Hepatocyte (in vitro differentiated cells): ENCODE data around the gene CDH4. TPM values are rescaled to one million over a fixed set of nuclear protein-coding genes. Genes with fewer than 3 reads are reported as not detected.

Experiments used
- DNase-seq: peaks from one replicate; pipeline ENCODE4 v3.0.0-alpha.2; 2016; ENCODE audit warnings: low spot score
- H2AFZ ChIP-seq: fragments of 200-600 bp; sonication (generic); 2 replicates; pipeline ENCODE4 v1.6.0; 2016; ENCODE audit warnings: antibody characterized with exemption, mild to moderate bottlenecking
- H3K27ac ChIP-seq: fragments of 200-600 bp; sonication (generic); 2 replicates; pipeline ENCODE4 v1.5.1; 2016; ENCODE audit warnings: mild to moderate bottlenecking
- H3K27me3 ChIP-seq: fragments of 200-600 bp; sonication (generic); 2 replicates; pipeline ENCODE4 v1.6.1; 2016
- H3K36me3 ChIP-seq: fragments of 200-600 bp; sonication (generic); replicated peaks from 2 replicates; pipeline ENCODE4 v1.5.1; 2016; ENCODE audit warnings: low read depth; ENCODE audit not compliant: insufficient read depth
- H3K4me1 ChIP-seq: fragments of 200-600 bp; sonication (generic); 2 replicates; pipeline ENCODE4 v1.5.1; 2016; ENCODE audit warnings: mild to moderate bottlenecking, moderate library complexity; ENCODE audit not compliant: insufficient read depth
- H3K4me2 ChIP-seq: fragments of 200-600 bp; sonication (generic); 2 replicates; pipeline ENCODE4 v1.6.0; 2016
- H3K4me3 ChIP-seq: fragments of 200-600 bp; sonication (generic); 2 replicates; pipeline ENCODE4 v1.5.1; 2016; ENCODE audit warnings: mild to moderate bottlenecking
- H3K79me2 ChIP-seq: fragments of 200-600 bp; sonication (generic); 2 replicates; pipeline ENCODE4 v1.6.0; 2017; ENCODE audit warnings: mild to moderate bottlenecking
- H3K9me2 ChIP-seq: fragments of 200-600 bp; sonication (generic); replicated peaks from 2 replicates; pipeline ENCODE4 v1.6.0; 2017; ENCODE audit warnings: mild to moderate bottlenecking; ENCODE audit not compliant: insufficient read depth
- H3K9me3 ChIP-seq: fragments of 200-600 bp; sonication (generic); 2 replicates; pipeline ENCODE4 v1.5.1; 2016; ENCODE audit warnings: low read depth, mild to moderate bottlenecking
- H4K20me1 ChIP-seq: fragments of 200-600 bp; sonication (generic); 2 replicates; pipeline ENCODE4 v1.6.0; 2016; ENCODE audit warnings: mild to moderate bottlenecking; ENCODE audit not compliant: insufficient read depth, poor library complexity, severe bottlenecking
- EZH2 ChIP-seq: fragments of 200-600 bp; sonication (generic); IDR thresholded peaks from 2 replicates; pipeline ENCODE4 v1.6.1; 2016; ENCODE audit warnings: antibody characterized with exemption, mild to moderate bottlenecking, borderline replicate concordance
- EZH2phosphoT487 ChIP-seq: fragments of 200-600 bp; sonication (generic); IDR thresholded peaks from one replicate; pipeline ENCODE4 v1.6.1; 2018; ENCODE audit warnings: antibody characterized with exemption, mild to moderate bottlenecking, low read depth, moderate library complexity; ENCODE audit not compliant: unreplicated experiment, severe bottlenecking
- WGBS: methylation state at CpG from one replicate; pipeline ENCODE4 v1.1.6; 2016; ENCODE audit warnings: low lambda C conversion rate; ENCODE audit errors: missing lambda C conversion rate; 5-methylcytosine and 5-hydroxymethylcytosine counted together
- polyA plus RNA-seq: library from polyadenylated mRNA; unstranded; fragments of >200 nt; fragmentation: Nextera tagmentation; extraction: Ambion mirVana; gene quantifications from 2 replicates; pipeline ENCODE4 v1.2.1, GENCODE V29; 2016
- total RNA-seq: library from RNA; depleted of rRNA; stranded (reverse); fragments of >200 nt; gene quantifications from 2 replicates; pipeline ENCODE4 v1.2.3, GENCODE V29; 2014
- TF ChIP-seq, protein P1 (sequence below): fragments of 200-600 bp; sonication (generic); IDR thresholded peaks from 2 replicates; pipeline ENCODE4 v1.5.1; 2016; ENCODE audit warnings: antibody characterized with exemption, mild to moderate bottlenecking; ENCODE audit not compliant: poor library complexity

CDH4 gene
- total and polyA plus RNA-seq, 2 experiments from 2014 or later, result 0.53 to 0.73 TPM

GRCh38 chr20:61487346-61487996 lies 235.4 kb downstream of the CDH4 start:
- H4K20me1 ChIP-seq, result no peaks in the 10 kb centered on the region
- WGBS, result 81% methylated on average over 6 of the region's 6 CpGs
- H3K27ac ChIP-seq, result no peak overlapping the region
- H3K4me2 ChIP-seq, result no peak overlapping the region
- H3K9me3 ChIP-seq, result no peaks in the 10 kb centered on the region
- H3K4me3 ChIP-seq, result no peak overlapping the region
- H3K27me3 ChIP-seq, result no peaks in the 10 kb centered on the region
- H2AFZ ChIP-seq, result no peak overlapping the region
- TF ChIP-seq EZH2, result no peak
- TF ChIP-seq, protein P1, sequence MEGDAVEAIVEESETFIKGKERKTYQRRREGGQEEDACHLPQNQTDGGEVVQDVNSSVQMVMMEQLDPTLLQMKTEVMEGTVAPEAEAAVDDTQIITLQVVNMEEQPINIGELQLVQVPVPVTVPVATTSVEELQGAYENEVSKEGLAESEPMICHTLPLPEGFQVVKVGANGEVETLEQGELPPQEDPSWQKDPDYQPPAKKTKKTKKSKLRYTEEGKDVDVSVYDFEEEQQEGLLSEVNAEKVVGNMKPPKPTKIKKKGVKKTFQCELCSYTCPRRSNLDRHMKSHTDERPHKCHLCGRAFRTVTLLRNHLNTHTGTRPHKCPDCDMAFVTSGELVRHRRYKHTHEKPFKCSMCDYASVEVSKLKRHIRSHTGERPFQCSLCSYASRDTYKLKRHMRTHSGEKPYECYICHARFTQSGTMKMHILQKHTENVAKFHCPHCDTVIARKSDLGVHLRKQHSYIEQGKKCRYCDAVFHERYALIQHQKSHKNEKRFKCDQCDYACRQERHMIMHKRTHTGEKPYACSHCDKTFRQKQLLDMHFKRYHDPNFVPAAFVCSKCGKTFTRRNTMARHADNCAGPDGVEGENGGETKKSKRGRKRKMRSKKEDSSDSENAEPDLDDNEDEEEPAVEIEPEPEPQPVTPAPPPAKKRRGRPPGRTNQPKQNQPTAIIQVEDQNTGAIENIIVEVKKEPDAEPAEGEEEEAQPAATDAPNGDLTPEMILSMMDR, result no peak
- no peak for TF ChIP-seq EZH2phosphoT487
- H3K9me2 ChIP-seq, result no peaks in the 10 kb centered on the region
- DNase-seq, result no peak
- no peaks in the 10 kb centered on the region for H3K79me2 ChIP-seq
- no peaks in the 10 kb centered on the region for H3K36me3 ChIP-seq
- no peaks in the 10 kb centered on the region for H3K4me1 ChIP-seq

GRCh38 chr20:61487997-61488371 lies 235.9 kb downstream of the CDH4 start:
- no peak overlapping the region for H3K4me2 ChIP-seq
- TF ChIP-seq, protein P1, result no peak
- TF ChIP-seq EZH2 (no peak), EZH2phosphoT487 (no peak)

DNA sequence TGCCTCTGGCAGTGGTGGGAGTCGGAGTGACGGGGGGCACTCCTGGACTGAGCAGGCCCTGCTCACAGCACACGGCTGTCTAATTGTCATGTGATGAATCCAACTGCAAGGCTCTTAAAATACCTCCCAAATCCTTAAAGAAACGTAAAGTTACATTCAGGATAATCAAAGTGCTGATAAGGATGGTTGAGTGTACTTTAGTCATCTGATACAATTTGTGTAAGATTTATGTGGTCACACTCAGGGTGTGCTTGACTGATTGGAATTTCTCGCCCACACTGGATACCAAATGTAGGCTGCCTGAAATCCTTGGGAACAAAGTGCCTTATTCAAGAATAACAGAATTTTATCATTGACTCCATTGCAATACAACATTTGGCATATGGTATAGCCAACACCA lies 238.7 kb downstream of the CDH4 start:
- Histone ChIP-seq H2AFZ (no peak overlapping the region), H3K79me2 (no peaks in the 10 kb centered on the region), H3K4me3 (no peak overlapping the region), H3K4me2 (no peak overlapping the region), H3K4me1 (no peaks in the 10 kb centered on the region), H3K9me3 (no peaks in the 10 kb centered on the region), H3K27ac (peak overlapping the region; percentile 36), H3K27me3 (no peaks in the 10 kb centered on the region), H3K9me2 (no peaks in the 10 kb centered on the region), H4K20me1 (no peaks in the 10 kb centered on the region), H3K36me3 (no peaks in the 10 kb centered on the region)
- WGBS, result 46% methylated on average over 5 of the region's 5 CpGs
- DNase-seq, result no peak
- TF ChIP-seq, protein P1, result no peak
- TF ChIP-seq EZH2phosphoT487 (no peak), EZH2 (no peak)

More at GRCh38 chr20:61487997-61488371, 235.9 kb downstream of the CDH4 start:
- Histone ChIP-seq H3K79me2 (no peaks in the 10 kb centered on the region), H3K9me3 (no peaks in the 10 kb centered on the region), H4K20me1 (no peaks in the 10 kb centered on the region), H3K36me3 (no peaks in the 10 kb centered on the region), H3K27ac (no peak overlapping the region), H3K27me3 (no peaks in the 10 kb centered on the region), H3K4me1 (no peaks in the 10 kb centered on the region), H3K9me2 (no peaks in the 10 kb centered on the region), H3K4me3 (no peak overlapping the region), H2AFZ (no peak overlapping the region)
- no peak for DNase-seq
- 89% methylated on average over 7 of the region's 7 CpGs for WGBS
